HG03558 (cell line): ENCODE measurements around the gene RPL29.

Source experiments
- ATAC-seq: cut with Tn5 transposase; IDR thresholded peaks from one replicate; pipeline ENCODE4 v1.9.1; 2021; ENCODE audit warnings: moderate number of reproducible peaks; ENCODE audit not compliant: unreplicated experiment; ENCODE audit errors: extremely low read depth

The RPL29 gene

DNA sequence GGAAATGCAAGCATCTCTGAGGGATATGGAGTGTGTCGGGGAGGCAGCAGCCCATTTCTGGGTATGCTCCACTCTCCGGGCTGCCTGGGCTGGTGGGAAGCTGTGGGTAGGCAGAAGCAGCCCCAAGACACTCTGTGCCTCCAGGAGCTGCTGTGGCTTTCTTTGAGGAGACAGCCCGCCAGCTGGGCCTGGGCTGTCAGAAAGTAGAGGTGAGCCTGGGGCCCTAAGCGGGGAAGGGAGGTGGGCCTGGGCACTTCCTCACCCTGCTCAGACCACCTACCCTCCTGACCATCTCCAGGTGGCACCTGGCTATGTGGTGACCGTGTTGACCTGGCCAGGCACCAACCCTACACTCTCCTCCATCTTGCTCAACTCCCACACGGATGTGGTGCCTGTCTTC lies 10.6 kb downstream of the RPL29 start:
- no peak for ATAC-seq

DNA sequence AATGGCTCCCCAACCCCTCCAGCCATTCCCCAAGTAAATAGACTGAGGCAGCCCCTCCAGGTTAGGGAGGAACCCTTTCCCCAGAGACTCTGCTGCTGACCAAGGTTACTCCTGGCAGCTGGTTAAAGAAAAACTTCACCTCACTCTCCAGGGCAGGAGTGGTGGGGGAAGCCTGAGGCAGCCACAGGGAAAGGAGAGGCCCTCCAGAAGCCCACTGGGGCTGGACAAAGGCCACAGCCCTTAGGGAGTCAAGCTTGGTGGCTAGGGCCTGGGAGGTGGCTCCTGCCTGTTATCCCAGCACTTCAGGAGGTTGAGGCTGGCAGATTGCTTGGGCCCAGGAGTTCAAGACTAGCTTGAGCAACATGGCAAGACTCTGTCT lies 11.4 kb downstream of the RPL29 start:
- ATAC-seq = no peak

DNA sequence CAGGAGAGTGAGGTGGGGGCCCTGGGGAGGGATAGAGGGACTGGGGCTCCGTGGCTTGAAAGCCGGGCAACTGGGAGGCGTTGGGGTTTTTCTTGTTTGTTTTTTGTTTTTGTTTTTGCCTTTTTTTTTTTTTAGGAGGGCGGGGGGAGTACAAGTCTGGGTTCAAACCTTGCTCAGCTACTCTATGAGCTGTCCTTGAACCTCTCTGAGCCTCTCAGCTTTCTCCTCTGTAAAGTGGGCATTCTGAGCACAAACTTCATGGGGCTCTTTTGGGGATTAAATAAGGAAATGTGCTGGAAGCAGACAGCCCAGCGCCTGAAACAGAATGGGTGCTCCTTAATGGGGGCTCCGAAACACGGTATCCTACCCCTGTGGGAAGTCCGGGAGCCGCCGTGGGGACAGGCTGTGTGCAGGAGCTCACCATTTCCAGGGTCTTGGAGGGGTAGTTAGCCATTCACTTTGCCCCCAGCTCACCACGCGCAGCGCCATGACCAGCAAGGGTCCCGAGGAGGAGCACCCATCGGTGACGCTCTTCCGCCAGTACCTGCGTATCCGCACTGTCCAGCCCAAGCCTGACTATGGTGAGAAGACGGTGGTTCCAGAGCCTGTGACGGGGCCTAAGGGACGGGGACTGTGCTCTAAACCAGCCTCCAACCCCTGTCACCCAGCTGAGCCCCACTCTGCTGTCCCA lies 12.0 kb downstream of the RPL29 start:
- ATAC-seq = no peak

DNA sequence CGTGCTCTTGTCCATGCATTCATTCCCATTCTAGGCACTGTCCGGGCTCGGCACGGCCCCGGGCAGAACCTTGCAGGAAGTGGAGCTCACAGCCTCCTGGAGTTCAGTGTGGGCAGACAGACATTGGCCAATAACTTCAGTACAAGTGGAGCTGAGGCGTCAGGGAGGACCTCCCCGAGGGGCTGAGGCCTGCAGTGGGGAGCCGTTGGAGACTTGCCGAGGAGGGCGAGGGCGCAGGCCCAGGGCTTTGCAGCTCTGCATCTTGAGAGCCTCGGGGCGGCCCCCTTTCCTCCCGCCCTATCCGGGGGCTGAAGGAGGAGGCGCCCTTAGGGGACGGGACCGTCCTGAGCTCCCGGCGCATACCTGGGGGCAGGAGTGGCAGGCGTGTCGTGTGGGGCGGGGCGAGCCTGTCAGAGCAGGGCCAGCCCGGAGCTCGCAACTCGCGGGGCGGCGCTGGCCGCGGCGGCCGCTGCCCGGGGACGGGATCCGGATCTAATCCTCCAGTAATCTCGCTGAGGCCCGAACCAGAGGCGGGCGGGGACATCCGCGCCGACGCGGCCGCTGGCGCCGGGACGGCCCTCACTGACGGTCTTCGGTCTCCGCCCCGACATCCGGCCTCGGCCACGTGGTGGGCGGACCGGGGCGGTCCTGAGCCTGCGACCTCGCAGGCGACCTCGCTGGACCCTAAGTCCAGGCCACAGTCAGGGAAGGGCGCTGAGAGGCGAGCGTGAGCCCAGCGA lies 12.7 kb downstream of the RPL29 start, which contains the start of gene ACY1:
ACY1 (plus strand) TSS at position 698 of the 740 bp plus-strand sequence. CDS start 530 bp downstream, outside the sequence.
- no peak for ATAC-seq

DNA sequence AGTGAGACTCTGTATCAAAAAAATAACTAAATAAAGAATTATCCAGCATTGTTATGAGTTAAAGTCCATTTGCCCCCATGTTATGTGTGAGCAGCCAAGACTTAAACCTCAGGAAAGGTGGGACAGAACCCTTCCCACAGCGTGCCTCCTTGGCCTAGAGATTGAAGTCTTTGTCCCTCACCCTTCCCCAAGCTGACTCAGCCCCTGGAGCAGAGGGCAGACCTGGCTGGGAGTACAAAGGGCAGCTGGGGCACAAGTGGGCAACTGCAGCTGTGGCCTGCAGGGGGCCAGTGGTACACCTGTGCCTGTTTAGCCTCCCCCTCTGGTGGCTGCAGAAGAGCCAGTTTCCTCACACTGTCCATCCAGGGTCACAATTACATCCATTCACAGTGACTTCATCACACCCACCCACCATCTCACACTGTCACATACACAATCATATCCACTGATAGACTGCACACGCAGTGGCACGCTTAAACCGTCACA lies 13.3 kb downstream of the RPL29 start:
- no peak for ATAC-seq

DNA sequence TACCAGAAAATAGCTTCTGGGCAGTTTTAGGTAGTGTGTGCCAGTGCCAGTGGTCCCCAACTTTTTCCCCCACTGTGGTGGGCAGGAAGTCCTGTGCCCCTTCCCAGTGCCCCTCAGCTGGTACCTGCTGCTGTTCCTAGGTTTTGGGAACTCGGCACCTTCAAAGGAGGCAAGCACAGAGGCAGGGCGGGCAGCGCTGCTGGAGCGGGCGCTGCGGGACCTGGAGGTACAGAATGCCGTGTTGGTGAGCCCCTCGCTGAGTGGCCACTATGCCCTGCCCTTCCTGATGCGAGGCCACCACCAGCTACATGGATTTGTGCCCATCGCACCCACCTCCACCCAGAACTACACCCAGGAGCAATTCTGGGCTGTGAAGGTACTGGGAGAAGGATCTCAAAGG lies 15.4 kb downstream of the RPL29 start:
- no peak for ATAC-seq

DNA sequence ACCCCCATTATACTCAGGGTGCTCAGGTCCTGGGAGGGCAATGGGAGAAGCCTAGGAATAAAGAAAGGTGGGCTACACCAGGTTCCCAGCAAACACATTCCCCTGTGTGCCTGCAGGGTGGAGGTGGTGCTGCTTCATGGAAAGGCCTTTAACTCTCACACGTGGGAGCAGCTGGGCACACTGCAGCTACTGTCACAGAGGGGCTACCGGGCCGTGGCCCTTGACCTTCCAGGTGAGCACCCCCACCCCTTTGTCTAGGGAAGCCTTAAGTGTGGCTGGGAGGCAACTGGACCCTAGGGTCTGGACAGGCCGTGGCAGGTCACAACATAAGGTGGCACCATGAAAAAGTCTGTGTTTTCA lies 17.6 kb downstream of the RPL29 start:
- ATAC-seq = no peak

DNA sequence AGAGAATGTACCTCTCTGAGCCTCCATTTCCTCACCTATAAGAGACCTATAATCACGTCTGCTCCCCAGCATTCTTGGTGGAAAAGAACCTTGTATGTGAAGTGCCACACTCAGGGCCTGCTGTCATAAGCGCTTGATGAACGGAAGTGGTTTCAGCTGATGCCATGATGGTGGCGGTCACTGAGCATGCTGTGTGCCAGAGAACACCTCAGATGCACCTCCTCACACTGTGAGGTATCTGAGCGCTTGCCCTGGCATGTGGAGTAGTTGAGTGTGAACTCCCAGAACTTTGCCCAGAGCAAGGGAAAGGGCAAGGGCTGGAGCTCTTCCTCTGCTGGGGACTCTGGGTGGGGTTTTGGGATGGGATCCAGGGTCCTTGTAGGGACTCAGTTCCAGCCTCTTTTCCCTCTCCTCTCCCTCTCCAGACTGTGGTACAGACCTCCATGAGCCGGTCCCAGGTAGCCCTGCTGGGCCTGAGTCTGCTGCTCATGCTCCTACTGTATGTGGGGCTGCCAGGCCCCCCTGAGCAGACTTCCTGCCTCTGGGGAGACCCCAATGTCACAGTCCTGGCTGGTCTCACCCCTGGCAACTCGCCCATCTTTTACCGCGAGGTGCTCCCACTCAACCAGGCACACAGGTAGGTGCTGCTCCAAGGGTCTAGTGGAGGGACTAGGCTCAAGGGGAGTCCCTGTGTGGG lies 18.1 kb downstream of the RPL29 start:
- no peak for ATAC-seq

DNA sequence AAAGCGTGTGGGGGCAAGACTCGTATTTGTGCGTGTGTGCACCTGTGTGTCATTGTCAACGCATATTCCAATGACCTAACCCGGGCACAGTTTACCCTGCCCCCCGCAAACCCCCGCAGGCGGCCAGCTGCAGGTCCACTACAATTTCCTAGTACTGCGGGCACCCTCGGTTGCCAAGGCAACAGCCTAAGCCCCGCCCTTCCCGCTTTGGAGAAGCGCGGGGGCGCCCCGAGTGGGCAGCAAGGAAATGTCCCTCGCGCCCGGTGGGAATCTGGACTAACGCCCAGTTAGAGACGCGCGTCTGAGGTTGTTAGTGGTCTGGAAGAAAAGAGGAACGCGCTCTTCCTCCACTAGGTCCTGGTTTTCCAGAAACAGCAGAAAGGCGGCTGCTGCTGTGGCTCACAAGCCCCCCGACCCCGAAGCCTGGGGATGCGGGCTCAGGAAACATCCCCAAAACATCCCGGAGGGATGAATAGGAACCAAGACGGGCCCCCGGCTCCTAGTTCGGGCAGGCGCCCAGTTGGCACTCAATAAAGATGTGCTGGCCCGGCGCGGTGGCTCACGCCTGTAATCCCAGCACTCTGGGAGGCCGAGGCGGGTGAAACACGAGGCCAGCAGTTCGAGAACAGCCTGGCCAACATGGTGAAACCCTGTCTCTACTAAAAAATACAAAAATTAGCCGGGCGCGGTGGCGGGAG lies 19.7 kb downstream of the RPL29 start:
- no peak for ATAC-seq

DNA sequence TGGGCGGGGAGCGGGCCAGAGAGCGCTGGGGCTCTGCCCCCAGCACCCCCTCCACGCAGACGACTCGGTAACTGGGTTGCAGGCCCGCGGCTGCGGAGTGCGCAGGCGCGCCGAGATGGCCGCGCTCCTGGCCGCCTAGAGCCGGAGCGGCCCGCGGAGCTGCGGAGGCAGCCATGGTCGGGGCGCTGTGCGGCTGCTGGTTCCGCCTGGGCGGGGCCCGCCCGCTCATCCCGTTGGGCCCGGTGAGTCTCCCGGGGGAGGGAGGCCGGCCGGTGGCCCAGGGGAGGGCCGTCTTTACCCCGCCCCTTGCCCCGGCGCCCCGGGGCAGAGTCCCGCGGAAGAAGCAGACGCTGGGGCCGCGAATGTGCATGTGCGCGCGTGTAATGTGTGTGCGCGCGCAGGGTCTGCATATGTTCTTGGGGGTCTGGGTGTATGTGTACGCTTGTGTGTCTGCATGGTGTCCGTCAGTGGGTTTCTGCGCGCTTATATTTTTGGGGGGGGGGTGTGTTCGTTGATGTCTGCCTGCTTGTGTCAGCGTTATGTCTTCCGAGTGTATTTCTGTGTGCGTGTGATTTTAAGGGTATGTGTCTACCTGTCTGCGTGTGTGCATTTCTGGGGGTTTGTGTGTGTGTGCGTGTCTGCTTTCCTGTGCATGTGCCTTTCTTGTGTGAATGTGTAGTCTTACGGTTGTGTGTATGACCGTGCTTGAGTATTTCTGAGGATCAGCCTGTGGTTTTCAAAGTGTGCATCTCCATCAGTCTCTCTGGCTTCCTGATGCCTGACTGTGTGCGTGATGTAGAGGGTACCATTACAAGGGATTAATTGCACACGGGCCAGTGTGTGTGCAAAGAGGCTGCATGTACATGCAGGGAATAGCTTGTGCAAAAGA lies 20.5 kb downstream of the RPL29 start, which contains the start of gene ABHD14A:
ABHD14A (plus strand) TSS at position 102 of the 889 bp plus-strand sequence; CDS start at position 174, 72 bp downstream.
- ATAC-seq = peak; percentile 49

DNA sequence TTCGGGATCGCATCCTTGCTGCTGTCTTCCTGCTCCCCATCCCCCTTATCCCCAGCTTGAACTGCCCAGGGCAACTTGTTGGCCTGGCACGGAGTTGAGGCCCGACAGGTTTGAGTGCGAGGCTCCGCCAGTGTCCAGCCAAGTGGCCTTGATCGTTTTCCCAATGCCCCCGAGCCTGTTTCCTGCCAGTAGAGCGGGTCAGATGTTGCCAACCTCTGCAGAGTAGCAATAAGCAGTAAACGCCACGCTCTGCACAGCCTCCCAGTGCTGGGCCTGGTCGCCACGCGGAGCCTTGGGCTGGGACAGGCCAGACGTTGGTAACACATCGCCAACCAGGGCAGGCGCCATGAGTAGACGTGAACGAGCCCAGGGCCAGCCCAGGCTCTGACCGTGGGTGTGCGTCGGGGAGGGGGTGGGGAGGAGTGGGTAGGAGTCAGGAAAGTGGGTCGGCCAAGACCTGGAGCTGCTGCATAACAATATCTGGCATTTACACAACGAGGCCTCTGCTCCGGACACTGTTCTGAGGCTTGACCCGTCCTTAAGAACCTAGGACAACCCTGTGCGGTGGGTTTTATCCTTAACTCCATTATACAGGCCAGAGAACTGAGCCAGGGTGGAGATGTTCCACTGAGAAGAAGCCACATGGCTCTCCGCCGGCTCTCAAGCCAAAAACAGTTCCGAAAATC lies 21.3 kb downstream of the RPL29 start:
- no peak for ATAC-seq

DNA sequence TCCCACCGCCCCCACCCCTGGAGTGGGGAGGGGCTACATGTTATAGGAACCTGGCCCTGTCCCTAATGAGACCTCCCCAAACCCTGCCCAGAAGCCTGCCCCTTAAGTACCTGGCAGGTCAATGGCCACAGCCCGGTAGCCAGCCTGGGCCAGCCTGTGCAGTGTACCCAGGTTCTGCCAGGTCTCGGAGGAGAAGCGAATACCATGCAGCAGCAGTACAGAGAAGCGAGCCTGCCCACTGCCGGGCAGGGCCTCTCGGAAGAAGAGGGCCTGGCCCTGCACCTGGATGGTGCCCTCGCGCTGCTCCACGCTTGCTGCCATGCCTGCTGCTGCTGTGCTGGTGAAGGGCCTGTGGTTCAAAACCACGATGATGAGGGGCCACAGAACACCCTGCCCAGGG lies 24.3 kb downstream of the RPL29 start:
- no peak for ATAC-seq

DNA sequence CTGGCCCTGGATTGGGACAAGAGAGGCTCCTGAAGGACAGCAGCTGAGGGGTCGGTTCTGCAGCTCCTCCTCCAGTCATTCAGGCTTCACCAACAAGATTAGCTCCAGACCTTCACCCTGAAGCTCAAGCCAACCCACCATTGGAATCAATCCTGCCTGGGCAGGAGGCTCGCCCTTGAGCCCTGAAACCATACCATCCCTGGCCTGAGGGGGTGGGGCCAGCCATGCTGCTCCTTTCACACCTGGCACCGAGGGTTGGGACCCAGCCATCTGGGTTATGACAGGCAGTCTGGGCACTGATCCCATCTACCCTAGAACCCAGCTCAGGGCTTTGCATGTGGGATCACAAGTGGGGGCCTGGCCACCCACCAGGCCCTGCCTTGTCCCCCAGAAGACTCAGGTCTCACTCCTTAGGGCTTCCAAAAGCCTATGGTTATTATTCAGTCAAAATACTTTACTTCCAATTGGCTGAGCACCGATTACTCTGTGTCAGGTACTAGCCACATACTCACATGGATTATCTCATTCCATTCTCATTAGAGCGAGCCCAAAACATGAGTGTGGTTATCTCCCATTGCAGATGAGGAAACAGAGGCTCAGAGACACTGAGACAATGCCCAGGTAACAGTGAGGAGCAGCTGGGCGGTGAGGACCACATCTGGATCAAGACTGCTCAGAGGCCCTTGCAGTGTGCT lies 24.9 kb downstream of the RPL29 start:
- no peak for ATAC-seq

DNA sequence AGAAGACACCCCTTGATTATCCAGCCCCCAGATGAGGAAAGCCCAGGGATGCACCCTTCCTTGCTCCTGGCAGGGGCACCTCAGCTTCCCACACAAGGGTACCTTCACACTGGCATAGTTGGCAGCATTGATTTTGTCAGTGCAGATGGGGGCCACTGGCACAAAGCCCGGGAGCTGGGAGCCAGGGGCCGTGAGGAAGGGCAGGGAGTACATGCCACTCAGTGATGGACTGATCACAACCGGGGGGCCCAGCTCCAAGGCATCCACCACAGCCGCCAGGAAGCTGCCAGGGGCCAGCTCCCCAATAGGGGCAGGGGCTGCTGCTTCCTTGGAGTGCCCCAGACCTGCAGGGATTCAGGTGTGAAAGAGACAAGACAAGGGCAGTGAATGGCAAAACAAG lies 25.9 kb downstream of the RPL29 start:
- ATAC-seq = no peak

DNA sequence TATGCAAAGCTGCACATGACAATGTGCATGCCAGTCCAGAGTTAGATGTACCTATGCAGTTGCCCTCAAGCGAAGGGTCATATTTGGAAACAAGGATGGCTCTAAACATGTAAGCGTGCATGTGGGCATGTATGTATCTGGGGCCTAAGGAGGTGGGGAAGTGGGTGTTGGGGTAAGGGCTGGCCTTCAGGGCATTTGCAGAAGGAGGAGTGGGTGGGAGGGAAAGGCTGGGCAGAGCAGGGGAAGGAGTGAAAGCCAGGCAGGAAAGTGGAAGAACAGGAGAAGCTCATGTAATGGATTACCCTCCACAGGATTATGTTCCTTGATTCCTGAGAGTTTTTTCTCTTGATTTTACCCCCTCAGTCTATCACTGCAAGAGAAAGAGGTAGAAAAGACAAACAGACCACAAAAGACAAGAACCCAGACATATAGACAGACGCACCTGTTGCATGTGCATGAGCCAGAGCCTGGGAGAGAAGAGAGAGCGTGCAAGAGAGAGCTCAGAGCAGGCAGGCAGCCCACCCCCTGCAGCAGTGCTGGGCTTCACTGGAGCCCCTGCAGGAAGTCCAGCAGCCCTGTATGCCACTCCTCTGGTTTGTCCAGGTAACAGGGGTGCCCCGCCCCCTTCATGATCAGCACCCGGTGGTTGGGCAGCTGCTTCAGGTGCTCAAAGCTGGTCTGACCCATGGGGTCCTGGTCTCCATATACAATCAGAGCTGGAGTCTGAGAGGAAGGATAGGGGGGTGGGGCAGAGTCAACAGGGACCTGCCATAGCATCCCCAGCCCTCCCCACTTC lies 26.6 kb downstream of the RPL29 start:
- no peak for ATAC-seq

DNA sequence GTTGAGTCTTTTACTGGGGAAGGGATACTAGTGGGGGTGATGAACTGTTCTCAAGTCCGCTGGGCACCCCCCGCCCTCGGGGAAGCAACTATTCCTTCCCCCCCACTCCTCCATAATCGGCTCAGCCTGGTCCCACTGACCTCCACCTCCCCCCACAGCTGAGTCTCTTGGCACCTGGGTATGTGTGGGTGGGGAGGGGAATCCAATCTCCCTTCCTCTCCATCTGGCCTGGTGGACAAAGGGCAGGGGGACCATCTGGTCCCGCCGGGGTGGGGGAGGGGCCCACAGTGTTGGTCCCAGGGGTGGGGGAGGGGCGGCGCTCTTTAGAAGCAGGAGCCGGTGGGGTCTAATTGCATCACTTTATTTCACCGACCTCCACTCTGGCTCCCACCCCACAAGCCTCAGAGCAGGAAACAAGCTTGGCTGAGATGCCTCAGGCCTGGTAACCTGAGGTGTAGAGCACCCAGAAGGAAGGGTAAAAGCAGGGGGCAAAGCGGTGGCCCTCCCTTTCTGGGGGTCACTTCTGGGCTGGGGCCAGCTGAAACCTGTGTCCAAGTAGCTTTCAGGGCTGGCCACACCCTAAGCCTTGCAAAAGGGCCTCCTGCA lies 27.4 kb downstream of the RPL29 start:
- no peak for ATAC-seq
